ENCODE results near the gene BDKRB2.

The BDKRB2 gene

GRCh38 chr14:96195441-96196081 lies 9.1 kb upstream of the BDKRB2 start:
- DNase-seq (ENCODE audit: low read depth in 1 of 2, low spot score in 1 of 2): no peak
- TF ChIP-seq, protein P1, sequence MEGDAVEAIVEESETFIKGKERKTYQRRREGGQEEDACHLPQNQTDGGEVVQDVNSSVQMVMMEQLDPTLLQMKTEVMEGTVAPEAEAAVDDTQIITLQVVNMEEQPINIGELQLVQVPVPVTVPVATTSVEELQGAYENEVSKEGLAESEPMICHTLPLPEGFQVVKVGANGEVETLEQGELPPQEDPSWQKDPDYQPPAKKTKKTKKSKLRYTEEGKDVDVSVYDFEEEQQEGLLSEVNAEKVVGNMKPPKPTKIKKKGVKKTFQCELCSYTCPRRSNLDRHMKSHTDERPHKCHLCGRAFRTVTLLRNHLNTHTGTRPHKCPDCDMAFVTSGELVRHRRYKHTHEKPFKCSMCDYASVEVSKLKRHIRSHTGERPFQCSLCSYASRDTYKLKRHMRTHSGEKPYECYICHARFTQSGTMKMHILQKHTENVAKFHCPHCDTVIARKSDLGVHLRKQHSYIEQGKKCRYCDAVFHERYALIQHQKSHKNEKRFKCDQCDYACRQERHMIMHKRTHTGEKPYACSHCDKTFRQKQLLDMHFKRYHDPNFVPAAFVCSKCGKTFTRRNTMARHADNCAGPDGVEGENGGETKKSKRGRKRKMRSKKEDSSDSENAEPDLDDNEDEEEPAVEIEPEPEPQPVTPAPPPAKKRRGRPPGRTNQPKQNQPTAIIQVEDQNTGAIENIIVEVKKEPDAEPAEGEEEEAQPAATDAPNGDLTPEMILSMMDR (IDR thresholded peaks at IDR 0.05; ENCODE audit: insufficient read depth, low read length): no peak
- TF ChIP-seq REST (IDR thresholded peaks at IDR 0.05; ENCODE audit: insufficient replicate concordance, low read depth) (no peak), POLR2AphosphoS5 (IDR thresholded peaks at IDR 0.05; ENCODE audit: low read depth) (no peak), GABPA (IDR thresholded peaks at IDR 0.05; ENCODE audit: low read depth) (no peak)
- Histone ChIP-seq H3K27ac (replicated peaks) (no peak overlapping the region), H3K27me3 (ENCODE audit: insufficient read depth, poor library complexity, severe bottlenecking) (peaks cover 2% of the 10 kb centered on the region), H3K4me3 (replicated peaks; ENCODE audit: insufficient read depth, low read length) (no peak overlapping the region)

DNA sequence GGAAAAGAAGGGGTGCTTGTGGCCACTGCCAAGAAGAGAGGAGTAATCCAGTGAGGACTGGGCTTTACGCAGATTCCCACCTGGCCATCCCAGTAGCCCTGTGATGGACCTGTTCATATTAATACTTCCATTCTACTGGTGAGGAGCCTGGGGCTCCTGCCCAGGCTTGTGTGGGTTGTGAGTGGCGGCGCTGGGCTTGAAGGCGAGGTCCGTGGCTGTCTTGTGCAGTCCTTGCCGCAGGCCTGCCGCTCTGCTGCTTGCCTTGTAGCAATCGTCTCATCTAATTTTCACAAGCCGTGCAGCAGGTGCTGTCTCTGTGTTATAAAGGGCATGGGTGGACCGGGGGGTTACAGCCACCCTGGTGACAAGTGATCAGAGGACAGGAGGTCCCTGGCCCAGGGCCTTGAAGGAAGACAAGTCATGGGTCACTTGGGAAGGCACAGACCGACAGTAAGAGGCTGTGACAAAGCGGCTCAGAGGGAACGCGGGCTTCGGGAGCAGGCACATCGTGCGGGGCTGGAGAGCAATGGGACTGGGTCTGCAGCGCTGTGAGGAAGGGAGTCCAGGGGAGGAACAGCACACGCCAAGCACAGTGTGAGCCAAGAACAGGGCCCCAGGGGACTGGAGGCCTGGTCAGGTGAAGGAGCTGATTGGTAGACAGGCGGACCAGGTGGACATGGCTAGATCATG lies 7.3 kb upstream of the BDKRB2 start:
- no peak overlapping the region for H3K27ac ChIP-seq (replicated peaks)
- DNase-seq (ENCODE audit: low read depth in 1 of 2, low spot score in 1 of 2): no peak
- H3K27me3 ChIP-seq (ENCODE audit: insufficient read depth, poor library complexity, severe bottlenecking): peaks cover 2% of the 10 kb centered on the region
- TF ChIP-seq, protein P1 (IDR thresholded peaks at IDR 0.05; ENCODE audit: insufficient read depth, low read length): no peak
- TF ChIP-seq POLR2AphosphoS5 (IDR thresholded peaks at IDR 0.05; ENCODE audit: low read depth): no peak
- no peak overlapping the region for H3K4me3 ChIP-seq (replicated peaks; ENCODE audit: insufficient read depth, low read length)

- DNase-seq (ENCODE audit: low read depth in 1 of 2, low spot score in 1 of 2): no peak
- TF ChIP-seq SPI1 (IDR thresholded peaks at IDR 0.05; ENCODE audit: borderline replicate concordance, low read depth): no peak
- TF ChIP-seq, protein P1 (IDR thresholded peaks at IDR 0.05; ENCODE audit: insufficient read depth, low read length): no peak
- no peak for TF ChIP-seq POLR2AphosphoS5 (IDR thresholded peaks at IDR 0.05; ENCODE audit: low read depth)
- TF ChIP-seq GABPA (IDR thresholded peaks at IDR 0.05; ENCODE audit: low read depth): no peak
- no peak for TF ChIP-seq REST (IDR thresholded peaks at IDR 0.05; ENCODE audit: insufficient replicate concordance, low read depth)
- H3K27ac ChIP-seq (replicated peaks): no peak overlapping the region
- no peak overlapping the region for H3K4me3 ChIP-seq (replicated peaks; ENCODE audit: insufficient read depth, low read length)
- H3K27me3 ChIP-seq (ENCODE audit: insufficient read depth, poor library complexity, severe bottlenecking): peaks cover 2% of the 10 kb centered on the region
Observed at GRCh38 chr14:96197969-96198368, 6.7 kb upstream of the BDKRB2 start.
